ENCODE measurements around the gene RNU1-3.
"Not testable (repeated sequence)": the region's sequence is repeated elsewhere in the genome, so short reads cannot be mapped to it uniquely, and the experiment has no call there.

- TF ChIP-seq CTCF (IDR thresholded peaks at IDR 0.05; ENCODE audit: low read depth, low read length, missing input control); SP1 (IDR thresholded peaks at IDR 0.05); JUND (IDR thresholded peaks at IDR 0.05); RAD21 (IDR thresholded peaks at IDR 0.05); HNF4A (conservative IDR thresholded peaks at IDR 0.05); GABPA (IDR thresholded peaks at IDR 0.05 in 1 of 2, conservative IDR thresholded peaks at IDR 0.05 in 1 of 2); ZBTB33 (IDR thresholded peaks at IDR 0.05); EGR1 (IDR thresholded peaks at IDR 0.05; ENCODE audit: low read depth in 2 of 2); YY1 (IDR thresholded peaks at IDR 0.05); REST (IDR thresholded peaks at IDR 0.05); MAX (IDR thresholded peaks at IDR 0.05); ATF3 (IDR thresholded peaks at IDR 0.05); TAF1 (conservative IDR thresholded peaks at IDR 0.05): not testable (repeated sequence)
These were observed 17.4 kb upstream of the RNU1-3 start for GRCh38 chr1:16684152-16684551.

All from liver (tissue), 3 donors.